SK-N-SH (cell line): ENCODE results near the gene CHCHD6. TPM values are rescaled to one million over a fixed set of nuclear protein-coding genes. Genes with fewer than 3 reads are reported as not detected.

Experiments used
- CTCF ChIA-PET: fragments of 300-600, 350-600 bp; formaldehyde crosslinking; extraction: SDS; loops from one replicate; lab custom pipeline; 2021; lab: Yijun Ruan, JAX
- POLR2A ChIA-PET: fragments of 350-600 bp; sonication (Branson Sonifier 250); formaldehyde crosslinking; extraction: SDS; loops from one replicate; lab custom pipeline; 2020; ENCODE audit warnings: antibody characterized with exemption, inconsistent platforms; lab: Yijun Ruan, JAX
- DNase-seq: peaks from one replicate; pipeline ENCODE4 v3.0.0; 2012
- H2AFZ ChIP-seq: fragments of 200-600 bp; sonication (generic); 2 replicates; pipeline ENCODE4 v1.8.1; 2016; ENCODE audit warnings: antibody characterized with exemption, mild to moderate bottlenecking, low read depth
- H3F3A ChIP-seq: fragments of 200-600 bp; sonication (generic); replicated peaks from 2 replicates; pipeline ENCODE3; 2016; ENCODE audit warnings: antibody characterized with exemption, mild to moderate bottlenecking; ENCODE audit not compliant: insufficient read depth
- H3K27ac ChIP-seq, 2 experiments: fragments of 200-500 bp in 1 of 2; fragments of 200-600 bp in 1 of 2; sonication (Bioruptor generic) in 1 of 2; sonication (generic), shearing (Covaris generic) in 1 of 2; 2 replicates each; pipeline versions ENCODE4 v1.5.1 to v1.6.1; 2014 to 2016; ENCODE audit warnings: low read depth in 2 of 2, inconsistent platforms in 1 of 2, low read length in 1 of 2, mild to moderate bottlenecking in 1 of 2, mixed read lengths in 1 of 2
- H3K27me3 ChIP-seq: fragments of 200-600 bp; sonication (generic), shearing (Covaris generic); 2 replicates; pipeline ENCODE4 v1.6.1; 2016; ENCODE audit warnings: mixed run types; ENCODE audit not compliant: insufficient read depth
- H3K36me3 ChIP-seq, 2 experiments: fragments of 200-500 bp in 1 of 2; fragments of 200-600 bp in 1 of 2; sonication (Bioruptor generic) in 1 of 2; sonication (generic) in 1 of 2; replicated peaks in 1 of 2; 2 replicates each; pipeline versions ENCODE3 to v1.5.1; 2014 to 2016; ENCODE audit warnings: low read length in 1 of 2, mild to moderate bottlenecking in 1 of 2; ENCODE audit not compliant: insufficient read depth in 2 of 2, control insufficient read depth in 1 of 2
- H3K4me1 ChIP-seq, 2 experiments: fragments of 200-500 bp in 1 of 2; fragments of 200-600 bp in 1 of 2; sonication (Bioruptor generic) in 1 of 2; sonication (generic), shearing (Covaris generic) in 1 of 2; 2 replicates each; pipeline versions ENCODE4 v1.5.1 to v1.6.1; 2014 to 2016; ENCODE audit warnings: low read depth in 1 of 2, low read length in 1 of 2, mixed run types in 1 of 2; ENCODE audit not compliant: insufficient read depth in 2 of 2, control insufficient read depth in 1 of 2
- H3K4me2 ChIP-seq: fragments of 200-600 bp; sonication (generic), shearing (Covaris generic); 2 replicates; pipeline ENCODE4 v1.6.1; 2017; ENCODE audit warnings: mixed run types
- H3K4me3 ChIP-seq, 2 experiments: fragments of 200-500 bp in 1 of 2; fragments of 200-600 bp in 1 of 2; sonication (Bioruptor generic) in 1 of 2; sonication (generic), shearing (Covaris generic) in 1 of 2; 2 replicates each; pipeline versions ENCODE4 v1.5.1 to v1.8.1; 2014 to 2016; ENCODE audit warnings: low read depth in 2 of 2, inconsistent platforms in 1 of 2, low read length in 1 of 2, mild to moderate bottlenecking in 1 of 2, mixed read lengths in 1 of 2, moderate library complexity in 1 of 2
- H3K79me2 ChIP-seq: fragments of 200-600 bp; sonication (generic); 2 replicates; pipeline ENCODE4 v1.8.1; 2017; ENCODE audit warnings: mild to moderate bottlenecking; ENCODE audit not compliant: insufficient read depth
- H3K9ac ChIP-seq: fragments of 200-600 bp; sonication (generic); 2 replicates; pipeline ENCODE4 v1.6.1; 2017; ENCODE audit warnings: mixed run types
- H3K9me2 ChIP-seq: fragments of 200-600 bp; sonication (generic); 2 replicates; pipeline ENCODE4 v1.6.1; 2017; ENCODE audit warnings: mixed run types
- H3K9me3 ChIP-seq: fragments of 200-600 bp; sonication (generic); 2 replicates; pipeline ENCODE4 v1.6.1; 2017; ENCODE audit warnings: mixed run types, mild to moderate bottlenecking, moderate library complexity
- H4K20me1 ChIP-seq: fragments of 200-600 bp; sonication (generic); 2 replicates; pipeline ENCODE4 v1.6.1; 2017; ENCODE audit warnings: mild to moderate bottlenecking, mixed run types; ENCODE audit not compliant: insufficient read depth
- CTCF ChIP-seq: fragments of 200-600 bp; sonication (generic); IDR thresholded peaks from 2 replicates; pipeline ENCODE4 v1.6.1; 2017; ENCODE audit warnings: antibody characterized with exemption, mild to moderate bottlenecking, moderate library complexity
- ELF1 ChIP-seq: IDR thresholded peaks from 2 replicates; pipeline ENCODE4 v1.4.0; 2012
- EP300 ChIP-seq, 2 experiments: IDR thresholded peaks; 2 replicates each; pipeline versions ENCODE4 v1.4.0 to v1.6.1; 2012; ENCODE audit warnings: borderline replicate concordance in 1 of 2, low read depth in 1 of 2, low read length in 1 of 2
- EZH2phosphoT487 ChIP-seq: fragments of 200-600 bp; sonication (generic); IDR thresholded peaks from 2 replicates; pipeline ENCODE4 v1.6.1; 2017; ENCODE audit warnings: low read depth, mixed run types, mild to moderate bottlenecking, antibody characterized with exemption, moderate library complexity, borderline replicate concordance
- FOSL2 ChIP-seq: IDR thresholded peaks from 2 replicates; pipeline ENCODE4 v1.4.0; 2012; ENCODE audit warnings: low read depth, mild to moderate bottlenecking, moderate library complexity, borderline replicate concordance
- FOXM1 ChIP-seq: IDR thresholded peaks from 2 replicates; pipeline ENCODE4 v1.4.0; 2012; ENCODE audit warnings: low read depth, mild to moderate bottlenecking
- GABPA ChIP-seq: IDR thresholded peaks from 2 replicates; pipeline ENCODE4 v1.4.0; 2012; ENCODE audit warnings: low read depth, mild to moderate bottlenecking
- GATA2 ChIP-seq: sonication (generic); formaldehyde crosslinking; IDR thresholded peaks from 2 replicates; pipeline ENCODE4 v1.5.0; 2020; ENCODE audit warnings: mild to moderate bottlenecking, missing genetic modification reagents
- JUND ChIP-seq: IDR thresholded peaks from 2 replicates; pipeline ENCODE4 v1.4.0; 2012
- MEF2A ChIP-seq: IDR thresholded peaks from 2 replicates; pipeline ENCODE4 v1.4.0; 2012; ENCODE audit warnings: low read depth, borderline replicate concordance
- MXI1 ChIP-seq: IDR thresholded peaks from 2 replicates; pipeline ENCODE4 v1.6.1; 2012; ENCODE audit warnings: mild to moderate bottlenecking, low read depth, low read length, improper control_type of control experiment
- PBX3 ChIP-seq: IDR thresholded peaks from 2 replicates; pipeline ENCODE4; 2012
- RCOR1 ChIP-seq: fragments of 150-350 bp; IDR thresholded peaks from 2 replicates; pipeline ENCODE4 v1.6.1; 2017; ENCODE audit warnings: antibody characterized with exemption, low read length
- SIN3A ChIP-seq: IDR thresholded peaks from 2 replicates; pipeline ENCODE4 v1.6.1; 2012; ENCODE audit warnings: low read depth, mild to moderate bottlenecking, low read length, moderate library complexity, borderline replicate concordance
- TAF1 ChIP-seq: IDR thresholded peaks from 2 replicates; pipeline ENCODE4 v1.6.1; 2012; ENCODE audit warnings: low read depth, mild to moderate bottlenecking, low read length, moderate library complexity, borderline replicate concordance
- TCF12 ChIP-seq: IDR thresholded peaks from 2 replicates; pipeline ENCODE4 v1.4.0; 2012
- USF2 ChIP-seq: fragments of 150-350 bp; IDR thresholded peaks from 2 replicates; pipeline ENCODE4 v1.6.1; 2017; ENCODE audit warnings: antibody characterized with exemption, low read length, low read depth, borderline replicate concordance
- YY1 ChIP-seq: IDR thresholded peaks from 2 replicates; pipeline ENCODE4 v1.4.0; 2012; ENCODE audit warnings: low read depth, mild to moderate bottlenecking
- ZBTB33 ChIP-seq: IDR thresholded peaks from 2 replicates; pipeline ENCODE4 v1.4.0; 2012; ENCODE audit warnings: low read depth, borderline replicate concordance
- WGBS: methylation state at CpG from one replicate; pipeline ENCODE4 v1.1.6; 2017; ENCODE audit warnings: low lambda C conversion rate; 5-methylcytosine and 5-hydroxymethylcytosine counted together
- polyA plus RNA-seq, 3 experiments: library from polyadenylated mRNA; depleted of rRNA; stranded (reverse); fragments of >200 nt; gene quantifications; 2 replicates each; pipeline ENCODE4 v1.2.3, GENCODE V29; 2012

The CHCHD6 gene
- polyA plus RNA-seq, 1 of the 3 experiments (the other 2 are of a cell fraction), result 42.5 TPM

DNA sequence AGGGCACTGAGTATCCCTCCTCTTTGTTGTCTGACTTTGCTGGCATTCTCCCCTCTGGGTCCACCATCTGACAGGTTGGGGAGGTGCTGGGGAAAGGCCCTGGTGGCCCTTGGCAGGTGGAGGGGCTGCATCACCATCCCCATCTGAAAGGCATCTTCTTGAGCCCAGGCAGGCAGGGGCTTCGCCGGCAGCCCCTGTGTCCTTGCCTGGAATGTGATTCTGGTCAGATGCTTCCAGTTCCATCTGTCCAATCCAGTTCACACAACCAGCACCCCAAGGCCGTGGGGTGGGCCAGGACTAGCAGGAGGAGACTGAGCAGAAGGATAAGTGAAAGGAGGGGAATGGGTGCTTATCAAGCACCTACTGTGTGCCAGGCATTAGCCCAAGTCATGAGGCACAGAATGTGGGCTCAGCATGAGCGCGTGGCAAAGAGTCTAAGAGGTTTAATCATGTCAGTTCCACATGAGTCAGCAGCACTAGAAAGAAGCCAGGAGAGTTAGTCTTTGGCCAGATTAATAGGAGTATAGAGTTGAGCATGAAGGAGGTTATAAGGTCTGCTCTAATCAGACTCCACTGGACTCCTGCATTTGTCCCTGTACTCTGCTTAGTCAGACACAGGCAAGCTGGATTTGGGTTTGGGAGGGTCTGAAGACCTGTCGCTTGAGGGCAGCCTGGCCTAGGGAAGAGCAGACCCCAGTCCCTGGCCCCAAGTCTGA is 38.7 kb upstream of the CHCHD6 start:
- H3K4me2 ChIP-seq, result no peak overlapping the region
- DNase-seq, result no peak
- no peak overlapping the region for H3K4me3 ChIP-seq
- H4K20me1 ChIP-seq, result no peaks in the 10 kb centered on the region
- TF ChIP-seq TCF12 (no peak), ELF1 (no peak), FOSL2 (no peak), RCOR1 (no peak), PBX3 (no peak)
- TF ChIP-seq, all 33 proteins: peak for 0
- H3K79me2 ChIP-seq, result no peaks in the 10 kb centered on the region
- CTCF ChIA-PET, result interaction anchor here (0.6 to 0.9 kb wide), 2 partner anchors 317 to 561 kb away, joined by 3 to 4 read pairs; partner anchors contain the start of gene PLXNA1
- no peaks in the 10 kb centered on the region for H3F3A ChIP-seq
- H3K9ac ChIP-seq, result no peak overlapping the region
- no peaks in the 10 kb centered on the region for H3K36me3 ChIP-seq
- no peak overlapping the region for H3K27ac ChIP-seq
- no peaks in the 10 kb centered on the region; a peak in 1 of 4 replicates for H3K4me1 ChIP-seq
- H3K9me2 ChIP-seq, result no peaks in the 10 kb centered on the region
- no peak overlapping the region for H2AFZ ChIP-seq
- 66% methylated on average over 3 of the region's 6 CpGs for WGBS
- peaks cover 7% of the 10 kb centered on the region; the same call in 1 of the 2 replicates for H3K27me3 ChIP-seq
- H3K9me3 ChIP-seq, result no peaks in the 10 kb centered on the region
- POLR2A ChIA-PET, result no interaction called here

DNA sequence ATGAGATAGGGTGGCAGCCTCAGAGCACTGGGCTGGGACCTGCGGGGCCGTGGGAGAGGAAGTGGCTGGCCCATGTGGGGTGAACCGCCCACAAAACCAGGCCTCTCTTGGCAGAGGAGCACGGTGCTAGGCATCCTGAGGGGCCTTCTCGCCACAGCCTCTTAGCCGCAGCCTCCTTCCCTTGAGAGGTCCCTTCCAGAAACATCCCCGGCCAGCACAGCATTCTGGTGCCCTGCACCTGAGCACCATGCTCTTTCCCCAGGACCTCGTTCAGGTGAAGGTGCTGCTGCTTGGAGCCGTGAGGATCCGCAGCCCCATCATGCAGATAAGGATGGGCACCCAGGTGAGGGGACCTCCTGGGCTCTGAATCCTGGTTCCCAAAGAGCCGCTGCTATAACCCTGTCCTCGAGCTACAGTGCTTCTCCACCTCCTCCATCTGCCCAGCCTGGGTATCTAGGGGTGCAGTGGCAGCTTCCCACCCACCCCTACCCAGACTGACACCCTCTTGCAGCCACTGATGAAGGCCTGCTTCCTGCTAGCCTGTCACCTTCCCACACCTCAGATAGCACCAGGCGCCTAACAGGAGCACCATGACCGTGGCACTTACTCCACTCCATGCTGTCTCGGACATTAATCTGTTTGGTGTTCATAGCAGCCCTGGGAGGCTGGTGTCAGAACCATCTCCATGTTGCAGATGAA is 37.9 kb upstream of the CHCHD6 start:
- WGBS, result 77% methylated on average over 7 of the region's 15 CpGs
- H3K9me3 ChIP-seq, result no peaks in the 10 kb centered on the region
- no peaks in the 10 kb centered on the region for H3K79me2 ChIP-seq
- H3K4me1 ChIP-seq, result no peaks in the 10 kb centered on the region; a peak in 1 of 4 replicates
- no peak overlapping the region for H3K9ac ChIP-seq
- CTCF ChIA-PET, result interaction anchor here (0.6 to 1.7 kb wide), 4 partner anchors 13 to 316 kb away, joined by 3 to 6 read pairs (median 4); partner anchors contain the start of gene PLXNA1
- H3K27ac ChIP-seq, result no peak overlapping the region
- no peak overlapping the region for H3K4me3 ChIP-seq
- H3K27me3 ChIP-seq, result peaks cover 7% of the 10 kb centered on the region; the same call in 1 of the 2 replicates
- H2AFZ ChIP-seq, result no peak overlapping the region
- H3K36me3 ChIP-seq, result no peaks in the 10 kb centered on the region
- H4K20me1 ChIP-seq, result no peaks in the 10 kb centered on the region
- no peak for DNase-seq
- POLR2A ChIA-PET, result no interaction called here
- H3K4me2 ChIP-seq, result no peak overlapping the region
- H3F3A ChIP-seq, result no peaks in the 10 kb centered on the region
- H3K9me2 ChIP-seq, result no peaks in the 10 kb centered on the region
- TF ChIP-seq YY1 (no peak), SIN3A (no peak), EP300 (IDR thresholded peaks at IDR 0.05; ENCODE audit: borderline replicate concordance in 1 of 2, low read depth in 1 of 2, low read length in 1 of 2) (no peak), PBX3 (no peak), FOXM1 (no peak), EZH2phosphoT487 (no peak), JUND (no peak), GABPA (no peak), ZBTB33 (no peak), USF2 (no peak), MEF2A (no peak), GATA2 (CRISPR knock-in tag) (no peak), CTCF (no peak), MXI1 (no peak), TAF1 (no peak), RCOR1 (no peak)
